PC-3 (cell line): ENCODE results near the gene SNAP23.

Experiments used
- EZH2 ChIP-seq: fragments of 300-600 bp; sonication (generic); IDR thresholded peaks from one replicate; pipeline ENCODE4 v1.6.1; 2017; ENCODE audit warnings: antibody characterized with exemption, mild to moderate bottlenecking, low read length; ENCODE audit not compliant: unreplicated experiment
- TF ChIP-seq, protein P1 (sequence below): fragments of 300-600 bp; sonication (generic); conservative IDR thresholded peaks from 2 replicates; pipeline ENCODE4 v1.5.1; 2017; ENCODE audit warnings: antibody characterized with exemption, low read depth, mild to moderate bottlenecking, low read length

DNA sequence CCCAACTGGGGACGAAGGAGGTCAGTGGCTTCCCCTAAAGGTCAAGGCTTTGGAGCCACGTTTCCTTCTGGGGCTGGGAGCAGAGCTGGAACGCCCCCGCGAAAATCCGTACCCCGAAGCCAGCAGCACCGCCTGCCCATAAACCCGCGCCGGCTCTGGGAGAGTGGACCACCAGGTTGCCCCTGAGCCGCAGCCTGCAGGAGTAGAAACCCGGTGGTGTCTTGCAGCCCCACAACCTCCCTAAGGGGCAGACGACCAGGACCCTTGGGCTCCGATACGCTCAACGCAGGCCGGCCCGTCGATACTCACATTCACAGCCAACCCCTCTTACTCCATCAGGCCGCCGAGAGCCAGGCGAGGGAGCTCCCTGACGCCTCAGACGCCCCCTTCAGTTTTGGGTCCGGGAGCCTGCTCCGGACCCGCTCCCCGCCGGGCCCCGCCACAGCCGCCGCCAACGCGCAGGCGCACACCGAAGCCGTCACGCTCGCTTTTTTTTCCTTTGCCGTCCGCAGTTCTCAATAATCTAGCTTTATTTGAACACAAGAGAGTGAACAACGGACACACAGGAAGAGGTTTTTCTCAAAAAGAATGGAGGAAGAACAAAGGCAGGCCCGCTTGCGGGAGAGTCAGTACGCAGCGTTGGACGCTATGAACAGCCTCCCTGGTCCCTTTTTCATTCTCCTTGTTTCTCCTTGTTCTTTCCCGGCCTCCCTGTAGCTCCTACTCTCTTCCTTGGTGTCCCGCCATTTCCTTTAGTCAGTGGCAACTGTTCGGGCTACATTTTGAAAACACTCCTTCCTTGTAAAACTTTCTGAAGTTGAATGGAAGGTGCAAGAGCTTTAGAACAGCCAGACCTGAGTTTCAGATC, 4.5 kb upstream of the SNAP23 start, which contains the start of gene ZNF106:
- no peak for TF ChIP-seq EZH2
- TF ChIP-seq, protein P1, sequence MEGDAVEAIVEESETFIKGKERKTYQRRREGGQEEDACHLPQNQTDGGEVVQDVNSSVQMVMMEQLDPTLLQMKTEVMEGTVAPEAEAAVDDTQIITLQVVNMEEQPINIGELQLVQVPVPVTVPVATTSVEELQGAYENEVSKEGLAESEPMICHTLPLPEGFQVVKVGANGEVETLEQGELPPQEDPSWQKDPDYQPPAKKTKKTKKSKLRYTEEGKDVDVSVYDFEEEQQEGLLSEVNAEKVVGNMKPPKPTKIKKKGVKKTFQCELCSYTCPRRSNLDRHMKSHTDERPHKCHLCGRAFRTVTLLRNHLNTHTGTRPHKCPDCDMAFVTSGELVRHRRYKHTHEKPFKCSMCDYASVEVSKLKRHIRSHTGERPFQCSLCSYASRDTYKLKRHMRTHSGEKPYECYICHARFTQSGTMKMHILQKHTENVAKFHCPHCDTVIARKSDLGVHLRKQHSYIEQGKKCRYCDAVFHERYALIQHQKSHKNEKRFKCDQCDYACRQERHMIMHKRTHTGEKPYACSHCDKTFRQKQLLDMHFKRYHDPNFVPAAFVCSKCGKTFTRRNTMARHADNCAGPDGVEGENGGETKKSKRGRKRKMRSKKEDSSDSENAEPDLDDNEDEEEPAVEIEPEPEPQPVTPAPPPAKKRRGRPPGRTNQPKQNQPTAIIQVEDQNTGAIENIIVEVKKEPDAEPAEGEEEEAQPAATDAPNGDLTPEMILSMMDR, result 0 out of 2 replicates have a peak, but pooled peaks have one; percentile 18
